ENCODE results near the gene MOV10L1. TPM values are rescaled to one million over a fixed set of nuclear protein-coding genes. Genes with fewer than 3 reads are reported as not detected.
A peak's percentile ranks its signal among the peaks of the same experiment; 100 is the strongest.

MOV10L1 gene
- total RNA-seq, 2 experiments from 2014 or later, result not detected

DNA sequence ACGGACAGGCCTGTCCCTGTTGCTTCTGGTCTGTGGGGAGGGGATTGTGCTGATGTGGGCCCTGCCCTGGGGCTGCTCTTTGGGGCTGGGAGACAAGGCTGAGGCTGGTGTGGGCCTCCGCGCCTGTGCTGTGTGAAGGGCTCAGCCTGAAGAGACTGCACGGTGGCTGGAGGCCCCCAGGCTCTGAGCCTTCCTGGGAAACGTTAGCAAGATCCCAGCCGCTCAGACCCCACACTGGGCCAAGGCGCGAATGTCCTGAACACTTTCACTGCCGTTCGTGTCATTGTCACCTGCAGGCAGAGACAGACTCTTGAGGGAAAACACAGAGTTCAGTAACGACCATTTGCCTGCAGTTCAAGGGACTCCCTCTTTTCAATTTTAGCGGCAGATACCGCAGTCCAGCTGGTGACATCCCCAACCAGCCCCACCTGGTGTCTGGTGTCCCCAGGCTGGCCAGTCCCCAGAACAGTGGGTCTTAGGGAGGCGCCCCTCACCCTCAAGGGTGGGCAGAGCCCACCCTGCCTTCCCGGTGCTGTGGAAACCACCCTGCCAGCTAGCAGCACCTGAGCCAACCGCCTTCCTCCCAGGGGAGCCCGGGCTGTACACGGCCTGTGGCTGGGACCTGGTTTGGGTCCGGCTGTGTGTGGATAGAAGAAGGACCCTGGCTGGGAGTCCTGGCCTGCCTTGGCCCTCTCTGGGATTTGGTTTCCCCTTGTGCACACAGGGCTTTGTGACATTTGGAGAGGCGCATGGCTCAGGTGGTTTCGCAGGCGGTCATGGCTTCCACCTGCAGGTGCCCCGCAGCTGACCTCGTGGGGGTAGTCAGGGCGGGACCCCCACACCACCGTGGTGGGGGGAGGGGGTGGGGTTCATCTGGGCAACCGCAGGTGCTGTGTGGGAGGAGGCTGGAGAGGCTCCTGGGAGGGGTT is 86.4 kb downstream of the MOV10L1 start:
- no peak overlapping the region for H3K27ac Mint-ChIP-seq
- Histone ChIP-seq H3K27ac (ENCODE audit: low read depth in 1 of 2, low read length in 2 of 2) (no peak overlapping the region), H3K4me3 (ENCODE audit: low read length) (no peak overlapping the region), H3K27me3 (ENCODE audit: control insufficient read depth in 1 of 2, insufficient read depth in 2 of 2, low read length in 2 of 2) (peaks cover 17 to 18% of the 10 kb centered on the region in 2 experiments), H3K9me3 (ENCODE audit: control insufficient read depth in 1 of 2, insufficient read depth in 1 of 2, low read length in 2 of 2) (peaks cover 0 to 10% of the 10 kb centered on the region in 2 experiments), H3K4me1 (ENCODE audit: insufficient read depth, low read length) (peaks cover under 1% of the 10 kb centered on the region), H3K36me3 (ENCODE audit: insufficient read depth, low read length) (no peaks in the 10 kb centered on the region)
- POLR2A ChIA-PET, result no interaction called here
- peaks cover 24% of the 10 kb centered on the region for H3K27me3 Mint-ChIP-seq
- TF ChIP-seq, protein P1, sequence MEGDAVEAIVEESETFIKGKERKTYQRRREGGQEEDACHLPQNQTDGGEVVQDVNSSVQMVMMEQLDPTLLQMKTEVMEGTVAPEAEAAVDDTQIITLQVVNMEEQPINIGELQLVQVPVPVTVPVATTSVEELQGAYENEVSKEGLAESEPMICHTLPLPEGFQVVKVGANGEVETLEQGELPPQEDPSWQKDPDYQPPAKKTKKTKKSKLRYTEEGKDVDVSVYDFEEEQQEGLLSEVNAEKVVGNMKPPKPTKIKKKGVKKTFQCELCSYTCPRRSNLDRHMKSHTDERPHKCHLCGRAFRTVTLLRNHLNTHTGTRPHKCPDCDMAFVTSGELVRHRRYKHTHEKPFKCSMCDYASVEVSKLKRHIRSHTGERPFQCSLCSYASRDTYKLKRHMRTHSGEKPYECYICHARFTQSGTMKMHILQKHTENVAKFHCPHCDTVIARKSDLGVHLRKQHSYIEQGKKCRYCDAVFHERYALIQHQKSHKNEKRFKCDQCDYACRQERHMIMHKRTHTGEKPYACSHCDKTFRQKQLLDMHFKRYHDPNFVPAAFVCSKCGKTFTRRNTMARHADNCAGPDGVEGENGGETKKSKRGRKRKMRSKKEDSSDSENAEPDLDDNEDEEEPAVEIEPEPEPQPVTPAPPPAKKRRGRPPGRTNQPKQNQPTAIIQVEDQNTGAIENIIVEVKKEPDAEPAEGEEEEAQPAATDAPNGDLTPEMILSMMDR (IDR thresholded peaks at IDR 0.05), result no peak
- H3K9me3 Mint-ChIP-seq, result no peaks in the 10 kb centered on the region
- H3K36me3 Mint-ChIP-seq (ENCODE audit: low read depth), result no peaks in the 10 kb centered on the region
- intact Hi-C loops (cut with DNase I, micrococcal nuclease), result no loop called here
- no peak overlapping the region for H3K4me3 Mint-ChIP-seq
- DNase-seq, result peak in 1 of 14 experiments; percentile 27
- peaks cover under 1% of the 10 kb centered on the region for H3K4me1 Mint-ChIP-seq (ENCODE audit: low read depth)
- ATAC-seq (ENCODE audit: poor library complexity), result no peak
- CTCF ChIA-PET, result no interaction called here

DNA sequence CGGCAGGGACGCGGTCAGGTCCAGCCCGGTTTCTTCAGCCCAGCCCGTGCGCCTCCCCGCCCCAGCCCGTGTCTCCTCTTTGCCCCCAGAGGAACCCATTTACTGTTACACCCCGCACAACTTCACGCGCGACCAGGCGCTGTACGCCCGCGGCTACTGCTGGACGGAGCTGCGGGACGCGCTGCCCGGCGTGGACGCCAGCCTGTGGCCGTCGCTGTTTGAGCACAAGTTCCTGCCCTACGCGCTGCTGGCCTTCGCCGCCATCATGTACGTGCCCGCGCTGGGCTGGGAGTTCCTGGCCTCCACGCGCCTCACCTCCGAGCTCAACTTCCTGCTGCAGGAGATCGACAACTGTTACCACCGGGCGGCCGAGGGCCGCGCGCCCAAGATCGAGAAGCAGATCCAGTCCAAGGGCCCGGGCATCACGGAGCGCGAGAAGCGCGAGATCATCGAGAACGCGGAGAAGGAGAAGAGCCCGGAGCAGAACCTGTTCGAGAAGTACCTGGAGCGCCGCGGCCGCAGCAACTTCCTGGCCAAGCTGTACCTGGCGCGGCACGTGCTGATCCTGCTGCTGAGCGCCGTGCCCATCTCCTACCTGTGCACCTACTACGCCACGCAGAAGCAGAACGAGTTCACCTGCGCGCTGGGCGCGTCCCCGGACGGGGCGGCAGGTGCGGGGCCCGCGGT is 87.2 kb downstream of the MOV10L1 start:
- H3K27ac ChIP-seq (ENCODE audit: low read depth in 1 of 2, low read length in 2 of 2), result no peak overlapping the region
- ATAC-seq (ENCODE audit: poor library complexity), result no peak
- no peaks in the 10 kb centered on the region for H3K4me1 ChIP-seq (ENCODE audit: insufficient read depth, low read length)
- no peaks in the 10 kb centered on the region for H3K36me3 ChIP-seq (ENCODE audit: insufficient read depth, low read length)
- POLR2A ChIA-PET, result no interaction called here
- TF ChIP-seq, protein P1 (IDR thresholded peaks at IDR 0.05), result no peak
- H3K4me3 ChIP-seq (ENCODE audit: low read length), result no peak overlapping the region
- Mint-ChIP-seq H3K36me3 (ENCODE audit: low read depth) (no peaks in the 10 kb centered on the region), H3K9me3 (no peaks in the 10 kb centered on the region), H3K4me1 (ENCODE audit: low read depth) (no peaks in the 10 kb centered on the region), H3K4me3 (no peak overlapping the region), H3K27me3 (peaks cover 20% of the 10 kb centered on the region), H3K27ac (no peak overlapping the region)
- peak in 1 of 14 experiments; percentile 15 for DNase-seq
- peaks cover 11 to 13% of the 10 kb centered on the region in 2 experiments for H3K27me3 ChIP-seq (ENCODE audit: control insufficient read depth in 1 of 2, insufficient read depth in 2 of 2, low read length in 2 of 2)
- peaks cover 0 to 4% of the 10 kb centered on the region in 2 experiments for H3K9me3 ChIP-seq (ENCODE audit: control insufficient read depth in 1 of 2, insufficient read depth in 1 of 2, low read length in 2 of 2)
- intact Hi-C loops (cut with DNase I, micrococcal nuclease), result no loop called here
- CTCF ChIA-PET, result interaction anchor here (0.6 kb wide), 1 partner anchor 33 kb away, joined by 3 read pairs; no protein-coding TSS in a partner anchor

DNA sequence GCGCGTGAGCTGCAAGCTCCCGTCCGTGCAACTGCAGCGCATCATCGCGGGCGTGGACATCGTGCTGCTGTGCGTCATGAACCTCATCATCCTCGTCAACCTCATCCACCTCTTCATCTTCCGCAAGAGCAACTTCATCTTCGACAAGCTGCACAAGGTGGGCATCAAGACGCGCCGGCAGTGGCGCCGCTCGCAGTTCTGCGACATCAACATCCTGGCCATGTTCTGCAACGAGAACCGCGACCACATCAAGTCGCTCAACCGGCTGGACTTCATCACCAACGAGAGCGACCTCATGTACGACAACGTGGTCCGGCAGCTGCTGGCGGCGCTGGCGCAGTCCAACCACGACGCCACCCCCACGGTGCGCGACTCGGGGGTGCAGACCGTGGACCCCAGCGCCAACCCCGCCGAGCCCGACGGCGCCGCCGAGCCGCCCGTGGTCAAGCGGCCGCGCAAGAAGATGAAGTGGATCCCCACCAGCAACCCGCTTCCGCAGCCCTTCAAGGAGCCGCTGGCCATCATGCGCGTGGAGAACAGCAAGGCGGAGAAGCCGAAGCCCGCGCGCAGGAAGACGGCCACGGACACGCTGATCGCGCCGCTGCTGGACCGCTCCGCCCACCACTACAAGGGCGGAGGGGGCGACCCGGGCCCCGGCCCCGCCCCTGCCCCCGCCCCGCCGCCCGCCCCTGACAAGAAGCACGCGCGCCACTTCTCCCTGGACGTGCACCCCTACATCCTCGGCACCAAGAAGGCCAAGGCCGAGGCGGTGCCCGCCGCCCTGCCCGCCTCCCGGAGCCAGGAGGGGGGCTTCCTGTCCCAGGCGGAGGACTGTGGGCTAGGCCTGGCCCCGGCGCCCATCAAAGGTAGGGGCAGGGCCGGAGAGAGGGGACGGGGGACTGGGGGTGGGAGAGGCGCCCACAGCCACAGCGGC is 88.0 kb downstream of the MOV10L1 start:
- Histone ChIP-seq H3K36me3 (ENCODE audit: insufficient read depth, low read length) (no peaks in the 10 kb centered on the region), H3K4me3 (ENCODE audit: low read length) (no peak overlapping the region), H3K9me3 (ENCODE audit: control insufficient read depth in 1 of 2, insufficient read depth in 1 of 2, low read length in 2 of 2) (peaks cover 0 to 4% of the 10 kb centered on the region in 2 experiments), H3K27ac (ENCODE audit: low read depth in 1 of 2, low read length in 2 of 2) (no peak overlapping the region), H3K27me3 (ENCODE audit: control insufficient read depth in 1 of 2, insufficient read depth in 2 of 2, low read length in 2 of 2) (peaks cover 6 to 8% of the 10 kb centered on the region in 2 experiments), H3K4me1 (ENCODE audit: insufficient read depth, low read length) (no peaks in the 10 kb centered on the region)
- H3K27me3 Mint-ChIP-seq, result peaks cover 12% of the 10 kb centered on the region
- no peak overlapping the region for H3K4me3 Mint-ChIP-seq
- H3K36me3 Mint-ChIP-seq (ENCODE audit: low read depth), result no peaks in the 10 kb centered on the region
- POLR2A ChIA-PET, result no interaction called here
- no peaks in the 10 kb centered on the region for H3K9me3 Mint-ChIP-seq
- DNase-seq (peak in 1 of 14 experiments; percentile 26), ATAC-seq (ENCODE audit: poor library complexity) (no peak)
- intact Hi-C loops (cut with DNase I, micrococcal nuclease), result no loop called here
- no peak overlapping the region for H3K27ac Mint-ChIP-seq
- TF ChIP-seq, protein P1 (IDR thresholded peaks at IDR 0.05), result no peak
- H3K4me1 Mint-ChIP-seq (ENCODE audit: low read depth), result no peaks in the 10 kb centered on the region
- CTCF ChIA-PET, result no interaction called here
